GM10266 (cell line): ENCODE measurements around the gene RPN1.

ENCODE experiments used
- DNase-seq: peaks from one replicate; pipeline ENCODE4 v3.0.0; 2012; ENCODE audit errors: extremely low spot score
- TF ChIP-seq, protein P1 (sequence below): IDR thresholded peaks from 2 replicates; pipeline ENCODE4 v1.5.1; 2012; ENCODE audit warnings: mild to moderate bottlenecking, low read depth; ENCODE audit not compliant: control insufficient read depth, insufficient read depth; ENCODE audit errors: missing control alignments

Gene RPN1

GRCh38 chr3:128616516-128617269, 33.9 kb downstream of the RPN1 start:
- TF ChIP-seq, protein P1, sequence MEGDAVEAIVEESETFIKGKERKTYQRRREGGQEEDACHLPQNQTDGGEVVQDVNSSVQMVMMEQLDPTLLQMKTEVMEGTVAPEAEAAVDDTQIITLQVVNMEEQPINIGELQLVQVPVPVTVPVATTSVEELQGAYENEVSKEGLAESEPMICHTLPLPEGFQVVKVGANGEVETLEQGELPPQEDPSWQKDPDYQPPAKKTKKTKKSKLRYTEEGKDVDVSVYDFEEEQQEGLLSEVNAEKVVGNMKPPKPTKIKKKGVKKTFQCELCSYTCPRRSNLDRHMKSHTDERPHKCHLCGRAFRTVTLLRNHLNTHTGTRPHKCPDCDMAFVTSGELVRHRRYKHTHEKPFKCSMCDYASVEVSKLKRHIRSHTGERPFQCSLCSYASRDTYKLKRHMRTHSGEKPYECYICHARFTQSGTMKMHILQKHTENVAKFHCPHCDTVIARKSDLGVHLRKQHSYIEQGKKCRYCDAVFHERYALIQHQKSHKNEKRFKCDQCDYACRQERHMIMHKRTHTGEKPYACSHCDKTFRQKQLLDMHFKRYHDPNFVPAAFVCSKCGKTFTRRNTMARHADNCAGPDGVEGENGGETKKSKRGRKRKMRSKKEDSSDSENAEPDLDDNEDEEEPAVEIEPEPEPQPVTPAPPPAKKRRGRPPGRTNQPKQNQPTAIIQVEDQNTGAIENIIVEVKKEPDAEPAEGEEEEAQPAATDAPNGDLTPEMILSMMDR = no peak
- no peak for DNase-seq

- DNase-seq = no peak
- TF ChIP-seq, protein P1 = no peak
Measured at GRCh38 chr3:128614076-128614475, 36.5 kb downstream of the RPN1 start.

DNA sequence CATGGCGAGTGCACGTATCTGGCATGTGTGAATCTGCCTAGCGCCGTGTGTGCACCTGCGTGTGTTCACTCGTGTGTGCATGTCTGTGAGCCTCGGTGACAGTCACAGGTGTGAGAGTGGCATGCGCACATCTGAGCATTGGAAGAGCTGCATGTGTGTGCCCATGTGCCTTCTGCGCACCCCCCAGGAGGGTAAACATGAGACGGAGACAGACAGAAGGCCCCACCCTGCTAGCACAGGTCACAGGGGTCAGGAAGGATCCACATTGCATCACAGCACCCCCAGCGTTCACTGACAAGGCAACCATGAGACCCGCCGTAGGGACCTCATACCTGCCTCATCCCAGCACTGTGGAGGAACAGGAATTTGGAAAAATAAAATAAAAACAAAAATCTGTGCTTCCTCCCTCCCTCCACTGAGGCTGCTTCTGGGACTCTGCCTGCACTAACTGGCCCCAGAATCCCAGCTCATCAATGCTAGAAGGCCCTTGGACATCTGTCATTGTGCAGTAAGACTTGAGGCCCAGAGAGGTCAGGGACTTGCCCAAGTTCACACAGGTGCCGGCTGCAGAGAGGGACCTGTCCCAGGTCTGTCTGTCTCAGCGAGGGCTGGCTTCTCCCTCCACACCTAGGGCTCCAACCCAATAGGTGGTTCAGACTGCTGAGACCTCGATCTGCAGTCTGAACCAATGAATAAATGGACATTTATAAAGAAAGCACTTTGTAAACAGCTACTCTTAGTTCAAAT, 37.4 kb downstream of the RPN1 start:
- TF ChIP-seq, protein P1 = no peak
- DNase-seq = no peak

DNA sequence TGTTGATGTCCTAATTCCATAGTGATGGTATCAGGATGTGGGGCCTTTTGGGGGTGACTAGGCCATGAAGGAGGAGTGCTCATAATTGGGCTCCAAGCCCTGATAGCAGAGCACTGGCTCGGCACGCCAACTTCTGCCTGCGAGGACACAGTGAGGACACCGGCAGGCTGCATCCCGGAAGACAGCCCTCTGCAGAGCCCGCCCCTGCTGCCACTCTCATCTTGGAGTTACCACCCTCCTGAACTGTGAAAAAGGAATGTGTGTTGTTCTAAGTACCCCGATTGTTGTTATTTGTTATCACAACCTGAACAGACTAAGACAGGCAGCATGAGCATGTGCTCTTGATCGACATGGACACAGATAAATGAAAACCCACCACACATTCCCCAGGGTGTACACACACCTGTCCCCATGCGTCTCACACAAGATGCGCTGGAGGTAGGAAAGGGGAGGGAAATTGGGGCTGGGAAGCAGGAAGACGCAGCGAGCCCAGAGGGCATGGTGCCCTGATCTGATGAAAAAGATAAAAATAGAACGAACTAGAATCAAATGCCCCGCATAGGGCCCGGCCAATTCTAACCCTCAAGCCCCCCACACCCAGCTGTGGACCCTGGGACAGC, 40.1 kb downstream of the RPN1 start:
- TF ChIP-seq, protein P1 = no peak
- DNase-seq = no peak

DNA sequence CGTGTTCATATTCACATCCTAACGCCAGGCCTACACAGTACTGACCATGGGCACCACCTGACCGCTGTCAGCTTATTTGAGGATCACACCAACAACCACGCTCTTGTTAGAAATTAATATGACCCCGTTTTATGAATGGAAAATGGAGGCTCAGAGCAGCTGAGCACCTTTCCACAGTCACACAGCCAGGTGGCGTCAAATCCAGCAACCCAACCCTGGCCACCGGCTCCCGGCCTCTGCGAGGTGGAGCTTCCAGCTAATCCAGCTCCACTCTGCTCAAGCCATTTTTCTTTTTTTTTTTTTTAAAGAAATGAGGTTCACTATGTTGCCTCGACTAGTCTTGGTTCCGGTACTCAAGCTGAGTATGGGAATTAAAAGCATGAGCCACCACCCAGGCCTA, 41.3 kb downstream of the RPN1 start:
- DNase-seq = no peak
- TF ChIP-seq, protein P1 = no peak

DNA sequence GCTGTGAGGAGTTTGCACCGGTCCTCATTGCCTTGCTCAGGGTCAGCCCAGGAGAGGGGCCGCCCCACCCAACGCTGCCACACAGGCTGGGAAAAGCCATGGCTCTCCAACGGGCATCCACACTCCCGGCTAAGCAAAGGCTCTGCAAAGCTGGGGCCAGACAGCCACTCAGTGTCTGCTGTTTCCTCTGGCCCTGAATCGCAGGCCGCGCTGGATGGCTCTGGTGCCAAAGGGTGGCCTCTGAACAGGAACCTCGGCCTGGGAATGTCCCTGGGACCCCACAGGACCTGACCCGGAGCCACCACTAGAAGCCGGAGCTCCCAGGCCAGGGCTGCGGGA, 42.9 kb downstream of the RPN1 start:
- no peak for DNase-seq
- TF ChIP-seq, protein P1 = no peak

- no peak for DNase-seq
- TF ChIP-seq, protein P1 = no peak
Measured at GRCh38 chr3:128606094-128606493, 44.5 kb downstream of the RPN1 start.
